Measurements from ENCODE around the gene TCEA3.

DNA sequence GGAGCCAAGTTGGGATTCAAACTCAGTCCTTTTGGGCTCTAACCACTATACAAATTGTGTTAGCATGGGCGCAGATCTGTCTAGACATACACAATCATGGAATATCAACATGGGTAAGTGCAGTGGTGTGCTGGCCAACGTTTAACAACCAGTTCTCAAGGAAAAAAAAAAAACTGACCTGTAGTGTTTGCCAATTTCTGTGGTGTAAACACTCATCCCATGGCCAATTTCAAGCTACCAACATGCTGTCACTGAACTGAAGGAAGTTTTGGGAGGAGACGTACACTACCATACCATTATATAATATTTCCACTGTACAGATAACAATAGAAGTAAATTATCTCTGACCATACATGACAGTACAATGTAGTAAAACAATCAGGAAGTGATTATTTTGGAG is 3.2 kb downstream of the TCEA3 start:
- TF ChIP-seq, protein P1, sequence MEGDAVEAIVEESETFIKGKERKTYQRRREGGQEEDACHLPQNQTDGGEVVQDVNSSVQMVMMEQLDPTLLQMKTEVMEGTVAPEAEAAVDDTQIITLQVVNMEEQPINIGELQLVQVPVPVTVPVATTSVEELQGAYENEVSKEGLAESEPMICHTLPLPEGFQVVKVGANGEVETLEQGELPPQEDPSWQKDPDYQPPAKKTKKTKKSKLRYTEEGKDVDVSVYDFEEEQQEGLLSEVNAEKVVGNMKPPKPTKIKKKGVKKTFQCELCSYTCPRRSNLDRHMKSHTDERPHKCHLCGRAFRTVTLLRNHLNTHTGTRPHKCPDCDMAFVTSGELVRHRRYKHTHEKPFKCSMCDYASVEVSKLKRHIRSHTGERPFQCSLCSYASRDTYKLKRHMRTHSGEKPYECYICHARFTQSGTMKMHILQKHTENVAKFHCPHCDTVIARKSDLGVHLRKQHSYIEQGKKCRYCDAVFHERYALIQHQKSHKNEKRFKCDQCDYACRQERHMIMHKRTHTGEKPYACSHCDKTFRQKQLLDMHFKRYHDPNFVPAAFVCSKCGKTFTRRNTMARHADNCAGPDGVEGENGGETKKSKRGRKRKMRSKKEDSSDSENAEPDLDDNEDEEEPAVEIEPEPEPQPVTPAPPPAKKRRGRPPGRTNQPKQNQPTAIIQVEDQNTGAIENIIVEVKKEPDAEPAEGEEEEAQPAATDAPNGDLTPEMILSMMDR (IDR thresholded peaks at IDR 0.05; ENCODE audit: insufficient read depth, low read length): no peak
- TF ChIP-seq, protein P2, sequence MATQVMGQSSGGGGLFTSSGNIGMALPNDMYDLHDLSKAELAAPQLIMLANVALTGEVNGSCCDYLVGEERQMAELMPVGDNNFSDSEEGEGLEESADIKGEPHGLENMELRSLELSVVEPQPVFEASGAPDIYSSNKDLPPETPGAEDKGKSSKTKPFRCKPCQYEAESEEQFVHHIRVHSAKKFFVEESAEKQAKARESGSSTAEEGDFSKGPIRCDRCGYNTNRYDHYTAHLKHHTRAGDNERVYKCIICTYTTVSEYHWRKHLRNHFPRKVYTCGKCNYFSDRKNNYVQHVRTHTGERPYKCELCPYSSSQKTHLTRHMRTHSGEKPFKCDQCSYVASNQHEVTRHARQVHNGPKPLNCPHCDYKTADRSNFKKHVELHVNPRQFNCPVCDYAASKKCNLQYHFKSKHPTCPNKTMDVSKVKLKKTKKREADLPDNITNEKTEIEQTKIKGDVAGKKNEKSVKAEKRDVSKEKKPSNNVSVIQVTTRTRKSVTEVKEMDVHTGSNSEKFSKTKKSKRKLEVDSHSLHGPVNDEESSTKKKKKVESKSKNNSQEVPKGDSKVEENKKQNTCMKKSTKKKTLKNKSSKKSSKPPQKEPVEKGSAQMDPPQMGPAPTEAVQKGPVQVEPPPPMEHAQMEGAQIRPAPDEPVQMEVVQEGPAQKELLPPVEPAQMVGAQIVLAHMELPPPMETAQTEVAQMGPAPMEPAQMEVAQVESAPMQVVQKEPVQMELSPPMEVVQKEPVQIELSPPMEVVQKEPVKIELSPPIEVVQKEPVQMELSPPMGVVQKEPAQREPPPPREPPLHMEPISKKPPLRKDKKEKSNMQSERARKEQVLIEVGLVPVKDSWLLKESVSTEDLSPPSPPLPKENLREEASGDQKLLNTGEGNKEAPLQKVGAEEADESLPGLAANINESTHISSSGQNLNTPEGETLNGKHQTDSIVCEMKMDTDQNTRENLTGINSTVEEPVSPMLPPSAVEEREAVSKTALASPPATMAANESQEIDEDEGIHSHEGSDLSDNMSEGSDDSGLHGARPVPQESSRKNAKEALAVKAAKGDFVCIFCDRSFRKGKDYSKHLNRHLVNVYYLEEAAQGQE (IDR thresholded peaks at IDR 0.05; ENCODE audit: insufficient replicate concordance, low read depth): no peak
- no peak for TF ChIP-seq POLR2AphosphoS5 (IDR thresholded peaks at IDR 0.05; ENCODE audit: low read depth)

All from HL-60 (cell line).